Hindlimb muscle (tissue), 1 donor: ENCODE results near the gene KIF13A. TPM values are rescaled to one million over a fixed set of nuclear protein-coding genes. Genes with fewer than 3 reads are reported as not detected.
"Not testable (repeated sequence)": the region's sequence is repeated elsewhere in the genome, so short reads cannot be mapped to it uniquely, and the experiment has no call there.

Experiments used
- DNase-seq: peaks from one replicate; pipeline ENCODE4 v3.0.0-alpha.2; 2013
- polyA plus RNA-seq: library from polyadenylated mRNA; unstranded; fragments of 120-200 nt; gene quantifications from one replicate; pipeline ENCODE4 v1.2.1, GENCODE V29; 2013; ENCODE audit not compliant: insufficient read length

Gene KIF13A
- polyA plus RNA-seq, 1 donor, result 42.8 TPM

- no peak for DNase-seq
These were observed 144.3 kb downstream of the KIF13A start for GRCh38 chr6:17842934-17843821.

DNA sequence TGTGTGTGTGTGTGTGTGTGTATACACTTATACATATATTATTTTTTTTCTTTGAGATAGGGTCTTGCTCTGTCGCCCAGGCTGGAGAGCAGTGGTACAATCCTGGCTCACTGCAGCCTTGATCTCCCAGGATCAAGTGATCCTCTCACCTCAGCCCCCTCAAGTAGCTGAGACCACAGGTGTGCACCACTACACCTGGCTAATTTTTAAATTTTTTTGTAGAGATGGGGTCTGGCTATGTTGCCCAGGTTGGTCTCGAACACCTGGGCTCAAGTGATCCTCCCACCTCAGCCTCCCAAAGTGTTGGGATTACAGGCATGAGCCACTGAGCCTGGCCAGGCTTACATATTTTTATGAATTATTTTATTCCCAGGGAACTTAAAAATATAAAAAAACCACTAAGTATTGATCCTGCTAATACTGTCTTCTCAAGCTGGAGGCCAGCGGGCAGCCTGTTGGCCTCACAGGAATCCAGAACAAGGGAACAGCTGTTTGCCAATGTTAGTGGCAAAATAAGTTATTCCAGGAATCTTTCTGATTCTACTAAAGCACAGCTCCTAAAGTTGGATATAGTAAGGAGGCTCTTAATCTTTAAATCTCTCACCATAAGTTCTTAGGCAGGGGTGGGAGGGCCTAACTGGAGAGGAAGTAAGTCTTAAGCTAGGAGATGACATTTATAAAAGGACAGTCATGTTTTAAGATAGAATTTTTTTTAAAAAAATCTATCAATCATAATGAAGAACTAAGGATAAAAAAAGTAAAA, 145.2 kb downstream of the KIF13A start:
- no peak for DNase-seq

- DNase-seq, result no peak
These were observed 147.8 kb downstream of the KIF13A start for GRCh38 chr6:17839513-17840223.

DNA sequence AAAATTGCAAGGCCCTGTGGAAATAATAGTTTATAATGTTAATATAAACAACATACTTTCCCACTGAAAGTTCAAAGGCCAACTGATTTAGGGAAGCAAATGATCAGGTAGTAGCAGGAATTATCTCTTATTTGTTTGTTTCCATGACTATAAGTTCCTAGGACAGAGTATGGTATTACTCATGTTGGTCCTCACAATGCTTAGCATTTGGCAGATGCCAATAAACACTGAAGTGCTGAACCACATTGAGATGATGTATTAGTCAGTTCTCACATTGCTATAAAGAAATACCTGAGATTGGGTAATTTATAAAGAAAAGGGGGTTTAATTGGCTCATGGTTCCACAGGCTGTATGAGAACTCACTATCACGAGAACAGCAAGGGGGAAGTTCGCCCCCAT, 151.1 kb downstream of the KIF13A start:
- DNase-seq, result no peak

- DNase-seq, result no peak
These were observed 151.7 kb downstream of the KIF13A start for GRCh38 chr6:17835784-17836183.

GRCh38 chr6:17831135-17831534, 156.3 kb downstream of the KIF13A start:
- DNase-seq, result peak; percentile 17

GRCh38 chr6:17829905-17830304, 157.5 kb downstream of the KIF13A start:
- DNase-seq, result no peak

GRCh38 chr6:17828149-17828548, 159.3 kb downstream of the KIF13A start:
- no peak for DNase-seq

DNA sequence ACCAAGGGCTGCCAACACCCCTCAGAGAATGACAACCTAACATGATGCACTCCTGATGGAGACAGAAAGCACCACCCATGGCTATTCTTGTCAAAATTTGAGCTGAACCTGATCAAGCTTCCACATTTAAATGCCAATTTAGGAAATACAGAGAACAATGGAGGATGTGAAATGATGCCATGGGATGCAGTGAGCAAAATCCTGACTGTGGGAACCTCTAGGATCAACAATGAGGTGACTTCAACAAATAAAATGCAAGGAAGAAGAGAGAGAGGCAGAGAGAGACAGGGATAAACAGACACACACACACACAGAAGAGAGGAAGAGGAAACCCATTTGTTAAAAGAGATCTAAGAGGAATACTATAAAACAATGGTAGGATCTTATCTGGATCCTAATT, 161.1 kb downstream of the KIF13A start:
- no peak for DNase-seq

DNA sequence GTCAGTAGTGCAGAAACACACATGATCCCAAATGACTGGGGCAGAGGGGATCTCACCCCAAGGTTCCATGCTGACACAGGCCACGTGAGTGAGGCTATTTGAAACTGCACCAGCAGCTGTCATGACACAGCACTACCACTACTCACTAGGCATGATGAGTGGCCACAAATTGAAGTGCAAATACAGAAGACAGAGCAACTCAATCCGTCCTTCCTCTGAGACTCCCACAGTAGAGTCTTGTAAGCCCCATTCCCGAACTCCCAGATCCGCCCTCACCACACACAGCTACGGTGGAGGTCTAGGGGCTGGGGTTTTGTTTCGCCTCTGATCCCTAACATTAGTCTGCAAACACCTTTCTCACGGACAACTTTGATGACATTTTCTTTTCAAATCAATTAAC, 167.4 kb downstream of the KIF13A start:
- no peak for DNase-seq

DNA sequence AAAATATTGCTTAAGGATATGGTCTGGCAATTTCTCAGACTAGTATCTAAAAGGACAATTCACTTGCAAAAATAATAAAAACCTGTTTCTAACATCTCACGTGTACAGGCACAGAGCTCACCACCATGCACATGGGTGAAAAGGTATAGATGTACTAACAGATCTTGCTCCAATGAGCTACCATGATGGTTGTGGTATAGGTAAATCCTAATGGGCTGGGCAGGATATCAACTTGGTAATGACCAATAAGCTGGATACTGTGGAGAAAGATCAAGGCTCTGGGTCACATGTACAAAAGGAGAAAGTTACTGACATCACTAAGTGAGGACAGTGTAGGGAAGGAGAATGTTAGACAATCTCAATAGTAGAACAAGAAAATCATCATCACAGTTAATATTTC, 169.7 kb downstream of the KIF13A start:
- DNase-seq, result no peak

GRCh38 chr6:17816921-17817611, 170.4 kb downstream of the KIF13A start:
- DNase-seq, result no peak

GRCh38 chr6:17813542-17813941, 173.9 kb downstream of the KIF13A start:
- DNase-seq, result no peak

DNA sequence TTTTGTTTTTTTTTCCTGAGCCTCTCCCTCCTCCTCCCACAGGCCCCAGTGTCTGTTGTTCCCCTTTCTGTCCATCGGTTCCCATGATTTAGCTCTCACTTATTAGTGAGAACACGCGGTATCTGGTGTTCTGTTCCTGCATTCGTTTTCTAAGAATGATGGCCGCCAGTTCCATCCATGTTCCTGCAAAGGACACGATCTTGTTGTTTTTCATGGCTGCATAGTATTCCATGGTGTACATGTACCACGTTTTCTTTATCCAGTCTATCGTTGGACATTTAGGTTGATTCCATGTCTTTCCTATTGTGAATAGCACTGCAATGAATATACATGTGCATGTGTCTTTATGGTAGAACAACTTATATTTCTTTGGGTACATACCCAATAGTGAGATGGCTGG, 175.1 kb downstream of the KIF13A start:
- DNase-seq, result no peak

GRCh38 chr6:17808609-17809008, 178.8 kb downstream of the KIF13A start:
- DNase-seq, result no peak

DNA sequence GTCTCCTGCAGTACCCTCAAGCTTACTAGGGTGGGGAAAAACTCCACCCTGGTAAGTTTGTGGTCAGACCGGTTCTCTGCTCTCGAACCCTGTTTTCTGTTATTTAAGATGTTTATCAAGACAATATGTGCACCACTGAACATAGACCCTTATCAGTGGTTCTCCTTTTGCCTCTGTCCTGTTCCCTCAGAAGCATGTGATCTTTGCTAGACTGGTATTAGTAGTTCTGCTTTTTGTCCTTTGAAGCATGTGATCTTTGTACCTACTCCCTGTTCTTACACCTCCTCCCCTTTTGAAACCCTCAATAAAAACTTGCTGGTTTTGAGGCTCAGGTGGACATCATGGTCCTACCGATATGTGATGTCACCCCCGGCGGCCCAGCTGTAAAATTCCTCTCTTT, 180.0 kb downstream of the KIF13A start:
- DNase-seq, result not testable (repeated sequence)

GRCh38 chr6:17803409-17803808, 184.0 kb downstream of the KIF13A start:
- DNase-seq, result no peak

GRCh38 chr6:17798477-17799154, 188.8 kb downstream of the KIF13A start:
- DNase-seq, result no peak

DNA sequence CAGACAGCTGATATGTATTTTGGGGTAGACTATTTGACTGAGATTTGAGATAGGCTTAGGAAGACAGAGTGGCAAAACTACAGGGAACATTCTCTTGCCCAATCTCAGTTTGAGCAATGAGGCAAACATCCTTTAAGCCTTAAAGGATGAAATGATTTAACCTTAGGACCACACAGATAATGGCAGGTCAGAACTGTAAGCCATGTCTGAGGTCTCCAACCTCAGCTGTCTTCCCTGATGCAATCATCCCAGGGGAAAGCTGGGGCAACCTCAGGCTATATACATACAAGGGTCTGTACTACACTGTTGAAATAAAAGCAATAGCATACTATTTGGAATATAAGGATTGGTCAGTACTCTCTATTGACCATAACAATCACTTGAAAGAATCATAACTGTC, 196.9 kb downstream of the KIF13A start:
- no peak for DNase-seq

GRCh38 chr6:17785094-17785787, 202.2 kb downstream of the KIF13A start:
- no peak for DNase-seq

- DNase-seq, result peak; percentile 21
These were observed 207.4 kb downstream of the KIF13A start for GRCh38 chr6:17780061-17780460.
